ENCODE data around the gene KRT84.

The KRT84 gene

DNA sequence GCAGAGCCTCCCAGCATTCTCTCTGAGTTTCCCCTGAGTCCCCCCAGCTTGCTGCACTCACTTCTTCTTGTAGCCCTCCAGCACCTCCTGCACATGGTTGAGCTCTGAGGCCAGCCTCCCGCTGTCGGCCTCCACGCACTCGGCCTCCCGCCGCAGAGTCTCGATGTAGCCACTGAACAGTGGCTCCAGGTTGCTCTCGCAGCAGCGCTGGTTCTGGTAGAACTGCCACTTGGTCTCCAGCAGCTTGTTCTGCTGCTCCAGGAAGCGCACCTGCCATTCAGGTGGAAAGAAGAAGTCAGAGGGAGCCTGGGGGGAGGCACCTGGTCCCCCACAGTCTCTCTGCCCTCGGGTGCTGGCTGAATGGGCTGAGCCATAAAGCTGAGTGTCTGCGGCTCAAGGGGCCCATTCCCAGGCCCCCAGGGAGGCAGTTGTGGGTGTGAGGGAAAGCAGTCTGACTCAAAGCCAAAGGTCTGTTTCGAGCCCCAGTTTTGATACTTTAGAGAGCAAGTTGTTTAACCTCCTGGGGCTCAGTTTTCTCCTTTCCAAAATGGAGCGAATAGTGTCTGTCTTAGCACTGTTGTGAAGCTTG, 20.5 kb downstream of the KRT84 start:
- no peak overlapping the region for H3K4me3 ChIP-seq (ENCODE audit: low read depth, low read length)
- TF ChIP-seq, protein P1, sequence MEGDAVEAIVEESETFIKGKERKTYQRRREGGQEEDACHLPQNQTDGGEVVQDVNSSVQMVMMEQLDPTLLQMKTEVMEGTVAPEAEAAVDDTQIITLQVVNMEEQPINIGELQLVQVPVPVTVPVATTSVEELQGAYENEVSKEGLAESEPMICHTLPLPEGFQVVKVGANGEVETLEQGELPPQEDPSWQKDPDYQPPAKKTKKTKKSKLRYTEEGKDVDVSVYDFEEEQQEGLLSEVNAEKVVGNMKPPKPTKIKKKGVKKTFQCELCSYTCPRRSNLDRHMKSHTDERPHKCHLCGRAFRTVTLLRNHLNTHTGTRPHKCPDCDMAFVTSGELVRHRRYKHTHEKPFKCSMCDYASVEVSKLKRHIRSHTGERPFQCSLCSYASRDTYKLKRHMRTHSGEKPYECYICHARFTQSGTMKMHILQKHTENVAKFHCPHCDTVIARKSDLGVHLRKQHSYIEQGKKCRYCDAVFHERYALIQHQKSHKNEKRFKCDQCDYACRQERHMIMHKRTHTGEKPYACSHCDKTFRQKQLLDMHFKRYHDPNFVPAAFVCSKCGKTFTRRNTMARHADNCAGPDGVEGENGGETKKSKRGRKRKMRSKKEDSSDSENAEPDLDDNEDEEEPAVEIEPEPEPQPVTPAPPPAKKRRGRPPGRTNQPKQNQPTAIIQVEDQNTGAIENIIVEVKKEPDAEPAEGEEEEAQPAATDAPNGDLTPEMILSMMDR (IDR thresholded peaks at IDR 0.05; ENCODE audit: low read depth, low read length): no peak

GRCh38 chr12:52364061-52364460, 21.4 kb downstream of the KRT84 start:
- TF ChIP-seq, protein P1 (IDR thresholded peaks at IDR 0.05; ENCODE audit: low read depth, low read length): no peak
- H3K4me3 ChIP-seq (ENCODE audit: low read depth, low read length): no peak overlapping the region

DNA sequence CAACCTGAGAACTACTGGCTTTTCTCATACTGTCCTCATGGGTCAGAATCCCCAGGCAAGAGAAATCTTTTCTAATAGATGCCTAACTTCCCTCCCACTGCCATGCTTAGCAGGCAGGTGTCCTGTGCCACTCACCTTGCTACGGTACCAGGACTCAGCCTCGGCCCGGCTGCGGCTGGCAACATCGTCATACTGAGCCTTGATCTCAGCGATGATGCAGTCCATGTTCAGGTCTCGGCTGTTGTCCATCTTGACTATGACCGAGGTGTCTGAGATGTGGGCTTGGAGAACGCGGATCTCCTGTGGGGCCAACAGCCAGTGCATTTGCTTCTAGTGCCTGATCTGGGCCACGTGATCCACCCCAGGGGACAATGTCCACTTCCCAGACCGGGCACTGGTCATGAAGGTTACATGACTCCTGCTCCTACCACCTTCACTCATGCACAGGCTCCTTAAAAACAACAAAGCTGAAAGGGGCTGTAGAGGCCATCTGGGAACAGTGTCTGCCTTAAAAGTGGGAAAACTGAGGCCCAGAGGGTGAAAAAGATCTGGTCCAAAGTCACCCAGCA, 22.3 kb downstream of the KRT84 start:
- H3K4me3 ChIP-seq (ENCODE audit: low read depth, low read length): no peak overlapping the region
- TF ChIP-seq, protein P1 (IDR thresholded peaks at IDR 0.05; ENCODE audit: low read depth, low read length): no peak

- no peak overlapping the region for H3K4me3 ChIP-seq (ENCODE audit: low read depth, low read length)
- TF ChIP-seq, protein P1 (IDR thresholded peaks at IDR 0.05; ENCODE audit: low read depth, low read length): 0 out of 2 replicates have a peak, but pooled peaks have one; percentile 7
Observed at GRCh38 chr12:52362118-52362726, 23.2 kb downstream of the KRT84 start.

- no peak overlapping the region for H3K4me3 ChIP-seq (ENCODE audit: low read depth, low read length)
- TF ChIP-seq, protein P1 (IDR thresholded peaks at IDR 0.05; ENCODE audit: low read depth, low read length): no peak
Observed at GRCh38 chr12:52361553-52361952, 23.9 kb downstream of the KRT84 start.

- H3K4me3 ChIP-seq (ENCODE audit: low read depth, low read length): no peak overlapping the region
- TF ChIP-seq, protein P1 (IDR thresholded peaks at IDR 0.05; ENCODE audit: low read depth, low read length): no peak
Observed at GRCh38 chr12:52360663-52361271, 24.7 kb downstream of the KRT84 start.
